T1000 (cell line): ENCODE data around the gene ALPK3.

ENCODE experiments used
- DNase-seq: peaks from one replicate; lab custom pipeline; 2025; ENCODE audit warnings: mixed read lengths; lab: John Stamatoyannopoulos, UW

Gene ALPK3

DNA sequence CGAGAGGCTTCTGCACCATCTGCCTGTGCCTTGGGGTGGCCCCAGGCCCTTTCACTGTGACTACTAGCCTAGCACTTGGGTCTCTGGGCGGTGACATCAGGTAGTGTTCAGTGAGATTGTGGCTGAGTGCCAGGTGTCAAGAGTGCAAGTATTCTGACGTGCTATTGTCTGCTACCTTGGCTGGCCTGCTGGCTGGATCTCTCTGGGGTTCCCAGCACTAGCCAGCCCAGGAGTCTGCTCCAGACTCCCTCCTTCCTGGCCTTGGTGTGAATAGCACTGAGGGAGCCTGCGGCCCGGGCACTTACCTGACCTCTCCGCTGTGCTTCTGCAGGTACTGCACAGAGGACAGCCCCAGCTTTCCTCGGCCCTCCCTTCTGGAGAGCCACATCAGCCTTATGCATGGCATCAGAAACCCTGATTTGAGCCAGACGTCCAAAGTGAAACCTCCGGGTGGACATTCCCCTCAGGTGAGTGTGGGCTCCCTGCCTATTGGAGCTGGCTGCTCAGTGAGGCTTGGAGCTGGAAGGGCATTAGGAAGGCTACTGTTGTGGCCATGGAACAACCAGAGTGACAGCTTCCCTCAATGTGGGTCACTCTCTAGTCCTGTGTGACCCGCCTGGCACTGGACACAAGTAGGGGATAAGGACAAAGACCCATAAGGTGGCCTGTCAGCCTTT, 17.5 kb upstream of the ALPK3 start:
- no peak for DNase-seq

GRCh38 chr15:84800365-84800806, 16.8 kb upstream of the ALPK3 start:
- no peak for DNase-seq

- no peak for DNase-seq
These were observed 12.9 kb upstream of the ALPK3 start for GRCh38 chr15:84804005-84804900.

GRCh38 chr15:84805221-84805620, 11.9 kb upstream of the ALPK3 start:
- DNase-seq, result no peak

DNA sequence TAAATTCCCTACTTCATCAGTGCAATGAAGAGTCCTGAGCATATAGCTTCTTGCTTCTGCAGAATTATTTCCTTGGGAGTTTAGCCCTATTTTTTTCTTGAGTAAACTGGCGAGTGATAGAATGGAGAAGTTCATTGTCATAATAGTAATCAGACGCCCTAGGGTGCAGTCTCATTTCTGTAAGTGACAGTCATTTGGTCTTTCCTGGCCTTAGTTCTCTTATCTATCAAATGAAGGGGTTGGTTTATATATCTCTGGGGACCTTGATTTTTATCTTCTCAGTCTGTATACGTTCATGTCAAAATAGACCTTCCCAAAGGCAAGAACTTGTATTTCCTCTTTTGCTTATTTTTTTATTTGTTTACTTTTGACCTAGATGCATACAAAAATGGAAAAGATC, 9.9 kb upstream of the ALPK3 start:
- DNase-seq, result no peak

DNA sequence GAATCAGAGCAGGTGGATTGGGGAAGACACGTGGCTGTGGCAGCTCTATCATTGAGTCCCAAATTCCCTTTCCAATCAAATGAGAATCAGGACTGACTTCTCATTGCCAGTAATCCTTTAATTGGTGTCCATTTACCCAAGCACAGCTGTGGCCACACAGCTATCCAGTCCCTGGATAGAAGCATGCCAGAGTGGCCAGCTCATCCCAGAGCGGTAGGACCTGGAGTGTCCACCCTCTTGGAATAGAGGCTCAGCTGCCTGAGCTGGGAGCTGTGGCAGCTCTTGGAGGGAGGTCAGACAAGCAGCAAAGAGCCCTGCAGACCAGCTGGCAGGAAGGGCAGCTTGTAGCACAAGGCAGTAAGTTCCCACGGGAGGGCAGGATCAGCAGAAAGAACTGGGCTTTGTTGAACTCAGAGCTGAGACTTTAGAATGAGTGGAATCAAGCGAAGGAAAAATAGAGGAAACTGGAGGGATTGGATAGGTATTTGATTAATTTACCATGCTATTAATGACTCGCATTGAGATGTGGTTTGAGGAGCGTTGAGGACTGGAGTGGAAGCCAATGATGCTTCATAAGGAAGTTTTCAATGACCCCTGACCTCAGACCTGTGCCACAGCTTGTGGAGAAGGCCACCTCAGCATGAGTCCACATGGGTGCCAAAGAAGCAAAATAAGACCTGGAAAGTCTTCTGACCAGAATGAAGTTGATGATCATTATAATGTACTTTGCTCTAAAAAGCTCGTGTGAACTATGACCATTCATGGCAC, 6.9 kb upstream of the ALPK3 start:
- DNase-seq, result no peak

- DNase-seq, result no peak
These were observed 6.0 kb upstream of the ALPK3 start for GRCh38 chr15:84811151-84811550.

DNA sequence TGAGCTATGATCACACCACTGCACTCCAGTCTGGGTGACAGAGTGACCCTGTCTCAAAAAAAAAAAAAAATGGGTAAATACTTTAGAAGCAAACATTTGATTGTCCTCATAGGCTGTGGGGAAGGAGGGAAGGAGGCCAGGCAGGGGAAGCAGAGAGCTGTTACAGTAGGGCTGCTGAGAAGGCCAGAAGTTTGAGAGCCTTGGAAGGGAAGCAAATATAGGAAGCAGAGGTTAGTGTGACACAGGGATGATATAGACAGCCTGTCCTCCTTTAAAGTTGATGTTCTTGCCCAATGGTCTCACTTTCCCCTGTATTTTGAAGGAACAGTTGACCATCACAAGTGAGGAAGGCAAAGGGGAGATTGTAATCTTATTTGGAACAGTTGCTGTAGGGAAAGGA, 5.3 kb upstream of the ALPK3 start:
- DNase-seq, result no peak

DNA sequence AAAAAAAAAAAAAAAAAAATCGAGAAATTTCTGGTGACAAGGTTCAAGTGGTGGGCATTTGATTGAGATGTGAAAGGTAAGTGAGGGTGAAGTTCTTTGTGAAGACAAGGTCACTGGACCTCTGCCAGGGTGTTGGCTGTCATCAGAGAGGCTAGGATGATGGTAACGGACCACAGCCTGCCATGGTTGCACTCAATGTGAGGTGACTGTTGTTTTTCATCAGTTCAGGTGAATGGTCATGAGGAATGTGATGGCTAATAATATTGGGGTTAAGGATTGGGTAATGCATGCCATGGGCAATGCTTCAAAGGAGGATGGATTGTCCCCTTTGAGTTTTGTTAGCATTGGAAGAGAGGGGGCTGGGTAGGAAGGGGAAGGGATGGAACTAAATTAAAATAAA, 4.3 kb upstream of the ALPK3 start:
- DNase-seq, result no peak

- DNase-seq, result no peak
These were observed 3.7 kb upstream of the ALPK3 start for GRCh38 chr15:84813435-84813834.

DNA sequence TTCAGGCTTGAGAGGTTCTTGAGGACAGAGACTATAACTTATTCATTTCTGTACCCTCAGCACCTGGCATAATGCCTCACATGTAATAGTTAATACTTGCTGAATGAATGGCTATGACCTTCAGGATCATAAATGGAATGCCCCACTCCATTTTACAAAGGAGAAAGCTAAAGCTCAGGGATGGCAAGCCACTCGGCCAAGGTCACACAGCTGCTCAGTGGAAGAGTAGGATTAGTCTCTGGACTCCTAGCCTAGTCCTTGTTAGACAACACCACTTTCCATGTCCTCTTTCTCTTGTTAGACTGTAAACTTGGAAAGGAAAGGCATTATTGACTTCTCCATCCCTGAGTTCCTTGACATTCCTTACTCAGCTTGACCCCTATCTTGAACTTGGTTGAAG, 3.2 kb upstream of the ALPK3 start:
- no peak for DNase-seq

DNA sequence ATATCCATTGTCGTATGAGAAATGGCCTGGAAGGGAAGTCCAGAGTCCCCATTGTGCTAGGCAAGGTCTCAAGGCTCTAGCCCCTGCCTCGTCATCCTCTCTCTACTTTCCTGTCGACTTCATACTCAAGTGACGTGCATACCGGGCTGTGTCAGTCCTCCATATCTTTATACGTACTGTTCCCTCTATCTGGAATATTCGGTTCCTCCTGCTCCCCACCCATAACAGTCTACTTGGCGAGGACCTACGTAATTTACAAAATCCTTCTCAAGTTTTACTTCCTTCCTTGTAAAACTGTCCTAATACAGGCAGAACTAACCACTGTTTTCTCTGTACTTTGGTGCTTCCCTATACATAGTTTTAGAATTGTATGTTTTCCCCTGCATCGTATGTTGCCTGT, 2.2 kb upstream of the ALPK3 start:
- no peak for DNase-seq

GRCh38 chr15:84817466-84818081, 418 bp downstream of the ALPK3 start:
- DNase-seq, result no peak

- no peak for DNase-seq
These were observed 1.3 kb downstream of the ALPK3 start for GRCh38 chr15:84818261-84819131.

DNA sequence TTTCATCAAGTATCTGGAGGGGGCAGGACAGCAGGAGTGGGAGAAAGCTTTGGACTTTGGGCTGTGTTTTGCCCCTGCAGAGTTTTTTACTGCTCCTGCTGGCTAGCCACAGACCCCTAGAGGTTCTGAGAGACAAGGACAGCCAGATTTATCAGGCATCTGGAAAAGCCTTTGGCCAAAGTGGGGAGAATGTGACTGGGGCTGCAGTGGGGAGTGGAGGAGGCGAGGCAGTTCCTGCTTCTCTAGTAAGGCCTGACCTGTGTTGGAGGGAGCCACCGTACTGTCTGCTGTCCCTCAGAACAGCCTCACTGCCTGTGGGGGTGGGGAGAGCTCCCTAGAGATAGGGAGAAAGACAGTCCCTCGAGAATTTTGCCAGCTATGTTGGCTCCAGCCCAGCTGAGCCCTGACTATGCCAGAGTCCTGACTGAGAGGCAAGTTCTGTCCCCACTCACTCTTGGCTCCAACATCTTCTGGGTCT, 2.2 kb downstream of the ALPK3 start:
- DNase-seq, result no peak

- no peak for DNase-seq
These were observed 2.6 kb downstream of the ALPK3 start for GRCh38 chr15:84819791-84820190.

DNA sequence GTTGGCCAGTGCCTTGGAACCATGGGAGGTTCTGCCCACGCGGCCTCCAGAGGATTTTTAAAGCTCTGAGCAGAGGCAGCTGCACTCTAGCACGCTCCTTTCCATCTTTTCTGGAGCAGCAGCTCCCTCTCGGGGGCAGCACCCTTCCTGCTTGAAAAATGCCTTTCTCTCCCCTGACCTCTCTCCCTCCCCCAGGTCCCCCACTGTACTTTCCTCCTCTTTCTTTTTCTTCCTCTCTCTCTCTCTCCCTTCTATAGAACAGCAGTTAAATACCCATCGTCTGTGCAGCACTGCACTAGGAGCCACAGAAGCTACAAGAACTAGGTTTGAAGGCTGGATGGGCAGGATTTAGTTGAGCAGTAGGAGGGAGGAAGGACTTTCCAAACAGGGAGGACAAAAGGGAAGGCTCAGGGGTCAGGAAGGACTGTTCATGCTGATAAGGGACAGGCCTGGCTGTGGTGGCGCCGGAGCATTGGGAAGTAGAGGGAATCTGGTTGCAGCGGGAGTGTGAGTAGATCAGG, 4.4 kb downstream of the ALPK3 start:
- no peak for DNase-seq

DNA sequence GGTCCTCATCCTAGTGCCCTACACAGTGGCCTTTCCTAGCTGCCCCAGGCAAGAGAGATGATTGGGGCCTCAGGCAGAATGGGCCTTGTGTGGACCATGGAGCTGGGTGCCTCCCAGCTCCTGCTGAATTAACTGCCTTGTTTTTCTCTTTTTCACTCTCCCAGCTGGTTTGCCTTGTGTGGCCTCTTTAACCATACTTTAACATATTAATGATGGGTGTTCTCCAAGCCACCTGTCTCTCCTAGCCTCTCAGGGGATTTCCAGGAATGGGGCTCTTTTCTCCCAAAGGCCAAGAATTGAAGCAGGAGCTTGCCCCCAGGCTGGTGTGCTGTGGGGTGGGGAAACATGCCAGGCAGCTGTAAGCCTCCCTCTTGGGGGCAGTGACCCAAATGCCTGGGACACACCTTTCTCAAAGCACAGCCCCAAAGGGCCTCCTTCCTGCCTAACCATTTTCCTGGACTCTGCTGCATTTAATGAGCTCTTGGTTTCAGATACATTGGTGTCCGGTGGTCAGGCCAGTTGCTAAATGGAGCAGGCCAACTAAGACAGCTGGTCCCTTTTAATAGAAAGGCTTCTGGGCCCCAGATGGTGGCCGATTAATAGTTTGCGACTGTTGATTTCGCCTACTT, 5.6 kb downstream of the ALPK3 start:
- no peak for DNase-seq

GRCh38 chr15:84823282-84823878, 6.2 kb downstream of the ALPK3 start:
- no peak for DNase-seq
